Stomach smooth muscle (tissue), 2 donors: ENCODE results near the gene SLC7A4.

Experiments
- H3K27ac ChIP-seq: one replicate; pipeline ENCODE4 v1.7.0; 2013; ENCODE audit warnings: mild to moderate bottlenecking, low read length, inconsistent platforms
- H3K27me3 ChIP-seq, 2 donors: one replicate each; pipeline ENCODE4 v1.7.0; 2013; ENCODE audit warnings: low read length in 2 of 2; ENCODE audit not compliant: insufficient read depth in 2 of 2, control insufficient read depth in 1 of 2
- H3K36me3 ChIP-seq, 2 donors: one replicate each; pipeline ENCODE4 v1.7.0; 2013; ENCODE audit warnings: low read length in 2 of 2; ENCODE audit not compliant: control insufficient read depth in 2 of 2, insufficient read depth in 2 of 2
- H3K4me1 ChIP-seq: one replicate; pipeline ENCODE4 v1.7.0; 2013; ENCODE audit warnings: low read length; ENCODE audit not compliant: control insufficient read depth, insufficient read depth
- H3K4me3 ChIP-seq, 2 donors: one replicate each; pipeline ENCODE4 v1.7.0; 2013; ENCODE audit warnings: low read length in 2 of 2
- H3K9ac ChIP-seq, 2 donors: one replicate each; pipeline ENCODE4 v1.7.0; 2013; ENCODE audit warnings: low read length in 2 of 2, mild to moderate bottlenecking in 1 of 2
- H3K9me3 ChIP-seq, 2 donors: one replicate each; pipeline ENCODE4 v1.7.0; 2013; ENCODE audit warnings: low read length in 2 of 2; ENCODE audit not compliant: control insufficient read depth in 2 of 2
- donor health status: healthy.
- donor health status: Pancreatic carcinoma.

Gene SLC7A4

GRCh38 chr22:20987375-20987774, 45.0 kb downstream of the SLC7A4 start:
- peaks cover 26 to 35% of the 10 kb centered on the region in 2 donors for H3K36me3 ChIP-seq
- no peak overlapping the region for H3K9ac ChIP-seq
- no peaks in the 10 kb centered on the region for H3K27me3 ChIP-seq
- peaks cover 18% of the 10 kb centered on the region for H3K4me1 ChIP-seq
- H3K27ac ChIP-seq = no peak overlapping the region
- H3K9me3 ChIP-seq = no peaks in the 10 kb centered on the region
- no peak overlapping the region for H3K4me3 ChIP-seq

- Histone ChIP-seq H3K27me3 (no peaks in the 10 kb centered on the region), H3K27ac (no peak overlapping the region), H3K4me3 (no peak overlapping the region), H3K36me3 (peaks cover 19 to 25% of the 10 kb centered on the region in 2 donors), H3K4me1 (peaks cover 23% of the 10 kb centered on the region), H3K9ac (no peak overlapping the region), H3K9me3 (no peaks in the 10 kb centered on the region)
Observed at GRCh38 chr22:20986365-20986764, 46.0 kb downstream of the SLC7A4 start.

DNA sequence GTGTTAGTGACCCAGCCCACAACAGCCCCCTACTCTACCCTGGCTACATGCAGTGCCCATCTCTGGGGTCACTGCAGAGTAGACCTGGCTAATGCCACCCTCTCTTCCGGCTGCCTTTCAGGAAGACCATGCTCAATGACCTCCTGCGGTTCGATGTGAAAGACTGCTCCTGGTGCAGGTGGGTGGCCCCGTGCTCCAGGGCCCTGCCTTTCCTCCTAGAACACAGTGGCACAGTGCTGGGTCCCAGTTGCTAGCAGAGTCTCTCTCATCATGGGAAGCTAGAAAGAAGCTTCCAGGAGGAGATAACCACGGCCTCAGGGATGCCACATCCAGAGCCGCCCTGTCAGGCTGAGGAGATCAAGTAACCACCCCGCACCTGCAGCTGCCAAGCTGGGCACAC, 46.6 kb downstream of the SLC7A4 start:
- H3K9me3 ChIP-seq = no peaks in the 10 kb centered on the region
- no peaks in the 10 kb centered on the region for H3K27me3 ChIP-seq
- no peak overlapping the region for H3K4me3 ChIP-seq
- H3K36me3 ChIP-seq = peaks cover 19 to 25% of the 10 kb centered on the region in 2 donors
- H3K9ac ChIP-seq = no peak overlapping the region
- H3K27ac ChIP-seq = no peak overlapping the region
- peaks cover 30% of the 10 kb centered on the region for H3K4me1 ChIP-seq

DNA sequence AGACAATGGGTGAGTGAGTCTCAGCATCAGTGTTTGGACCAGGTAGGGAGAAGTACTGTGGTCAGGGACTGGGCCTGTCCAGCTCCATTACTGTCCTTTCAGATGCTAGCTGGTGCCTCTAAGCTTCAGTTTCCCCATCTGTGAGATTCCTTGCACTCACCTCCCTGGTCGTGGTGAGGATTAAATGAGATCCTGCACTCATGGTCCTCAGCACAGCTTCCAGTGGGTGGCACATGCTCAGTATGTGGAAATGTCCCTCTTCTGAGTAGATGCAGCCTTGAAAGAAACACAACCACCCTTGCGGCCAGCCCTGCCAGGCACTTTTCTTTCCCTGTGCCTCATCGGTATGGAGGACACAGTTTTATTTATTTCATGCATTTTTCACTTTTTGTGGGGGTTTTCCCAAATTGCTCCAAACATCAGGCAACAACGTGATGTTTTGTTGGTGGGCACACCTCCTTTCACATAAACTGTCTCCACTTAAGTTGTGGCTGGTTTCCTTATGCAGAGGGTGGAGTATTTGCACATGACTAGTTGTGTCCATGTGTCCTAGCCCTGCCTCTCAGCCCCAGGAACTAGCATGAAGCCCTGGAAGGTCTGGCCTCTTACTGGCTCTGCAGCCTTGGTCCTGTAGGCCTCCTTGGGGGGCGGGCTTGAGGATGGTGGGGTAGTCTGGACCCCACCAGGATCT, 49.1 kb downstream of the SLC7A4 start:
- Histone ChIP-seq H3K4me1 (peaks cover 40% of the 10 kb centered on the region), H3K27me3 (no peaks in the 10 kb centered on the region), H3K9ac (peak overlapping the region; percentile 93 to 98), H3K9me3 (peaks cover 0 to 5% of the 10 kb centered on the region in 2 donors), H3K27ac (no peak overlapping the region), H3K36me3 (peaks cover 15 to 18% of the 10 kb centered on the region in 2 donors), H3K4me3 (peak overlapping the region; percentile 93 to 96)

GRCh38 chr22:20982563-20982882, 49.8 kb downstream of the SLC7A4 start:
- Histone ChIP-seq H3K9ac (peak overlapping the region; percentile 93 to 98), H3K36me3 (peaks cover 12% of the 10 kb centered on the region in 2 donors), H3K4me3 (peak overlapping the region; percentile 93 to 96), H3K4me1 (peaks cover 40% of the 10 kb centered on the region), H3K27me3 (no peaks in the 10 kb centered on the region), H3K27ac (peak overlapping the region; percentile 84), H3K9me3 (peaks cover 0 to 6% of the 10 kb centered on the region in 2 donors)

GRCh38 chr22:20981787-20982562, 50.4 kb downstream of the SLC7A4 start, which contains the start of gene LZTR1:
TSS of gene LZTR1 (plus strand) at chr22:20982297. CDS start at chr22:20982372, 75 bp downstream.
- peaks cover 40% of the 10 kb centered on the region for H3K4me1 ChIP-seq
- no peaks in the 10 kb centered on the region for H3K27me3 ChIP-seq
- H3K27ac ChIP-seq = peak within 1 kb of the TSS; percentile 84
- peaks cover 9 to 12% of the 10 kb centered on the region in 2 donors for H3K36me3 ChIP-seq
- H3K9me3 ChIP-seq = peaks cover 0 to 6% of the 10 kb centered on the region in 2 donors
- H3K4me3 ChIP-seq = peak within 1 kb of the TSS; percentile 93 to 96
- peak within 1 kb of the TSS; percentile 93 to 98 for H3K9ac ChIP-seq

DNA sequence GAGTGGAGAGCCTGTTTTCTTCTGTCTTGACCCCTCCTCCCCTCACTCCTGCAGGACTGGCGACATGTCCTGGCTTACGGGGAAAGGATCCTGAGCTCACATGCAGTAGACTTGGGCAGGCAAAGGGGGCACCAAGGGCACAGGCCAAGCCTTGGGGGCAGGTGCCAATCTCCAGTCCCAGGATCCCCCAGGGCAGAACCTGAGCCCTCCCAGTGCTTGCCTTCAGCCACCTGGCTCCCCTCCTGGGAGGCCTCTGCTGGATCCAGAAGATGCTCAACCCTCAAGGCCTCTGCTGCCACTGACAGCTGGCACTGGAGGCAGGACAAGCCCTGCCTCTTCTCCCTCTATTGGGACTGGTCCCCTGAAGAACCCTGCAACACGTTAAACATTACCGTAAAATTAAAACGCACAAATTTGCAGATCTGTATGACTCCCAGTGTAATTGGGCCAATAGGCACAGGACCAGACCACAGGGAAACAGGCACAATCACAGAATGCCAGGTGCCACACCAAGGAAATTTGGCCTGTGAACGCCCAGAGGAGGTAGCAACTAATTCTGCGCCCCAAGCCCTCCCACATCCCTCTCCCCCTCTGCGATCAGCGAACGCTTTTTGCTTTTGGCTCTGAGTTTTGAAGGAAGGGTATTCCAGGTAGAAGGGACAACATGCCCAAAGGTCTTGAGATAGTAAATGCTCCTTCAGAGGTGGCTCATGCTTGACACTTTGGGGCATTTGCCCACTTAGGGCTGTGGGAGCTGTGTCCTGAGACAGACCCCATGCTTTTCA, 51.2 kb downstream of the SLC7A4 start:
- H3K9ac ChIP-seq = peak overlapping the region; percentile 93 to 98
- peaks cover 0 to 6% of the 10 kb centered on the region in 2 donors for H3K9me3 ChIP-seq
- H3K27me3 ChIP-seq = no peaks in the 10 kb centered on the region
- H3K4me1 ChIP-seq = peaks cover 40% of the 10 kb centered on the region
- H3K36me3 ChIP-seq = peaks cover 9% of the 10 kb centered on the region in 2 donors
- peak overlapping the region; percentile 93 to 96 for H3K4me3 ChIP-seq
- H3K27ac ChIP-seq = peak overlapping the region; percentile 84

- H3K27ac ChIP-seq = peak overlapping the region; percentile 84
- peak overlapping the region in 1 of 2 donors; percentile 93 for H3K4me3 ChIP-seq
- H3K27me3 ChIP-seq = no peaks in the 10 kb centered on the region
Observed at GRCh38 chr22:20980523-20980922, 51.8 kb downstream of the SLC7A4 start.

GRCh38 chr22:20979940-20980453, 52.4 kb downstream of the SLC7A4 start:
- Histone ChIP-seq H3K27ac (peak overlapping the region; percentile 24), H3K9ac (peak overlapping the region; percentile 47 to 55)

More at GRCh38 chr22:20980523-20980922, 51.8 kb downstream of the SLC7A4 start:
- Histone ChIP-seq H3K9me3 (peaks cover 0 to 6% of the 10 kb centered on the region in 2 donors), H3K36me3 (peaks cover 5 to 6% of the 10 kb centered on the region in 2 donors), H3K9ac (peak overlapping the region; percentile 2 to 55), H3K4me1 (peaks cover 40% of the 10 kb centered on the region)

GRCh38 chr22:20979243-20979809, 53.0 kb downstream of the SLC7A4 start:
- peak overlapping the region; percentile 47 to 55 for H3K9ac ChIP-seq
- H3K4me3 ChIP-seq = peak overlapping the region; percentile 60 to 93
- H3K4me1 ChIP-seq = peaks cover 40% of the 10 kb centered on the region
- H3K27me3 ChIP-seq = no peaks in the 10 kb centered on the region
- H3K27ac ChIP-seq = peak overlapping the region; percentile 24
- H3K9me3 ChIP-seq = peaks cover 0 to 6% of the 10 kb centered on the region in 2 donors
- peaks cover 4 to 5% of the 10 kb centered on the region in 2 donors for H3K36me3 ChIP-seq

More at GRCh38 chr22:20979940-20980453, 52.4 kb downstream of the SLC7A4 start:
- Histone ChIP-seq H3K27me3 (no peaks in the 10 kb centered on the region), H3K9me3 (peaks cover 0 to 6% of the 10 kb centered on the region in 2 donors), H3K4me1 (peaks cover 40% of the 10 kb centered on the region), H3K36me3 (peaks cover 4 to 6% of the 10 kb centered on the region in 2 donors), H3K4me3 (peak overlapping the region; percentile 60 to 93)
